ENCODE results near the gene SLC25A30.

DNA sequence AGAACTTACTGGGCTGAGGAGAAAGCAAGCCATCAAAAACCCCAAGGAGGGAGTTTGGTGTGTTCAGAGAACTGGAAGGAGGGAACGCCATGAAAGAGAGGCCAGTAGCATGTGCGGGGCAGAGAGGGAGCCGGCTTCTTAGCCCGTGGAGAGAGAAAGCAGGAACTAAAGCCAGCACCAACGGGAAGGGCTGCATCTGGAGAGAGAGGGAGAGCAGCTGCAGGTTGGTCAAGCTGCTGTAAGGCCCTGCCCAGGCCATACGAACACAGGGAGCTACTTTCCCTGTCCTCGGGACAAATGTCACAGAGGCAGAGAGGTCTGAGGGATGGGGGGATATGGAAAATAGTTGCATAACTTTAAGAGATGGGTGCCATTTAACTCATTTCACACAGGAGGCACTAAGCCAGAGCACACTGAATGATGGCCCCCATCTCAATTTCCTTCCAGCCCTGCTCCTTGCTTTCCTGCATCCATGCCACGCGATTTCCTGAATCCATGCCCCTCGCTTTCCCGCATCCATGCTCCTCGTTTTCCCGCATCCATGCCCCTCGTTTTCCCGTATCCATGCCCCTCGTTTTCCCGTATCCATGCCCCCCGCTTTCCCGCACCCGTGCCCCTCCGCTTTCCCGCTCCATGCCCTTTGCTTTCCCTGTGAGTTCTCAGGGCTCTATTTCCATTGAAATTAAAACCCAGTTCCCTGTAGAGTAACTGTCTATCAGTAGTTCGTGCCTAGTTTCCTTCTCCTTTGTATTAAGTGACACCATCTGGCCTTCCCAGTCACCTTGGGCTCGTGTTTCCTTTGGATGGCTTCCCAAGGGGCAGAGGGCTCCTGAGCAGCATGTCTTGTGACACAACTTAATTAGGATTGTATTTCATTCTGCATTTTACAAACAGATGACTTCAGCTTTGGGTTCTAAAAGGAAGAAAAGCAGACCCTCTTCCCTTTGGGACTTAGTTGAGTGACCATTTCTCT lies 45.7 kb downstream of the SLC25A30 start:
- TF ChIP-seq POLR2A (IDR thresholded peaks at IDR 0.05; ENCODE audit: extremely low read depth, insufficient read length), result no peak
- TF ChIP-seq, protein P1, sequence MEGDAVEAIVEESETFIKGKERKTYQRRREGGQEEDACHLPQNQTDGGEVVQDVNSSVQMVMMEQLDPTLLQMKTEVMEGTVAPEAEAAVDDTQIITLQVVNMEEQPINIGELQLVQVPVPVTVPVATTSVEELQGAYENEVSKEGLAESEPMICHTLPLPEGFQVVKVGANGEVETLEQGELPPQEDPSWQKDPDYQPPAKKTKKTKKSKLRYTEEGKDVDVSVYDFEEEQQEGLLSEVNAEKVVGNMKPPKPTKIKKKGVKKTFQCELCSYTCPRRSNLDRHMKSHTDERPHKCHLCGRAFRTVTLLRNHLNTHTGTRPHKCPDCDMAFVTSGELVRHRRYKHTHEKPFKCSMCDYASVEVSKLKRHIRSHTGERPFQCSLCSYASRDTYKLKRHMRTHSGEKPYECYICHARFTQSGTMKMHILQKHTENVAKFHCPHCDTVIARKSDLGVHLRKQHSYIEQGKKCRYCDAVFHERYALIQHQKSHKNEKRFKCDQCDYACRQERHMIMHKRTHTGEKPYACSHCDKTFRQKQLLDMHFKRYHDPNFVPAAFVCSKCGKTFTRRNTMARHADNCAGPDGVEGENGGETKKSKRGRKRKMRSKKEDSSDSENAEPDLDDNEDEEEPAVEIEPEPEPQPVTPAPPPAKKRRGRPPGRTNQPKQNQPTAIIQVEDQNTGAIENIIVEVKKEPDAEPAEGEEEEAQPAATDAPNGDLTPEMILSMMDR (IDR thresholded peaks at IDR 0.05; ENCODE audit: low read depth, low read length), result no peak
- TF ChIP-seq, protein P2, sequence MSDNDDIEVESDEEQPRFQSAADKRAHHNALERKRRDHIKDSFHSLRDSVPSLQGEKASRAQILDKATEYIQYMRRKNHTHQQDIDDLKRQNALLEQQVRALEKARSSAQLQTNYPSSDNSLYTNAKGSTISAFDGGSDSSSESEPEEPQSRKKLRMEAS (IDR thresholded peaks at IDR 0.05; ENCODE audit: low read depth, low read length), result no peak

Data from NB4 (cell line).